NT2/D1 (cell line): ENCODE measurements around the gene EDAR.

ENCODE experiments used
- DNase-seq: peaks from one replicate; pipeline ENCODE4 v3.0.0-alpha.2; 2011; ENCODE audit warnings: low read depth, low spot score
- H3K27me3 ChIP-seq: 2 replicates; pipeline ENCODE4 v1.6.0; 2011; ENCODE audit warnings: mild to moderate bottlenecking; ENCODE audit not compliant: insufficient read length, insufficient read depth
- H3K36me3 ChIP-seq: 2 replicates; pipeline ENCODE4 v1.6.1; 2011; ENCODE audit warnings: mild to moderate bottlenecking, low read length, mixed read lengths; ENCODE audit not compliant: insufficient read depth, insufficient read length
- H3K4me1 ChIP-seq: 2 replicates; pipeline ENCODE4 v1.5.1; 2011; ENCODE audit not compliant: insufficient read depth, insufficient read length
- H3K4me3 ChIP-seq: 2 replicates; pipeline ENCODE4 v1.5.1; 2011; ENCODE audit warnings: low read depth; ENCODE audit not compliant: insufficient read length
- H3K9ac ChIP-seq: 2 replicates; pipeline ENCODE4 v1.6.0; 2011; ENCODE audit warnings: low read depth; ENCODE audit not compliant: insufficient read length
- H3K9me3 ChIP-seq: 2 replicates; pipeline ENCODE4 v1.5.1; 2011; ENCODE audit warnings: mild to moderate bottlenecking, low read length; ENCODE audit not compliant: insufficient read depth
- SUZ12 ChIP-seq: IDR thresholded peaks from 2 replicates; pipeline ENCODE4 v1.6.1; 2011; ENCODE audit not compliant: insufficient read length, insufficient read depth; ENCODE audit errors: extremely low read depth
- YY1 ChIP-seq: IDR thresholded peaks from 2 replicates; pipeline ENCODE4 v1.6.1; 2011; ENCODE audit not compliant: insufficient read length, insufficient read depth
- ZNF274 ChIP-seq: IDR thresholded peaks from 2 replicates; pipeline ENCODE4 v1.6.1; 2011; ENCODE audit warnings: mild to moderate bottlenecking, low read depth, low read length

The EDAR gene

DNA sequence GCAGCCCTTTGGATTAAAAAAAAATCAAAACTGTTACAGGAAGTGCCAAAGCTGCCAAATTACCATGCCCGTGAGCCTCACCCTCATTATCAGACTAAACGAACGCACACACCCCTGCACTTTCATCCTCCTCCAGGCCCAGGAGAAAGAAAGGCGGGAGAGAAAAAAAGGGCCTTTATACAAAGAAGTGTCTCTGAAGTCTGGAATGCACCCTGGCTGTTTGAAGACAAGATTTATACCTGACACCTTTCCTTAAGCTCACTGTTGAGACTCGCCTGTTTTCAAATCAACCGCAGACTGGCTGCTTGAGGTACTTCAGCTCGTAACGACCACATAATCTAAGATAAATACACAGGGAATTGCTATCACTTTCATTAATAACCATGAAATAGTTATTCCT is 31.0 kb downstream of the EDAR start:
- Histone ChIP-seq H3K9me3 (no peaks in the 10 kb centered on the region), H3K4me1 (no peaks in the 10 kb centered on the region), H3K27me3 (no peaks in the 10 kb centered on the region), H3K4me3 (no peak overlapping the region), H3K36me3 (no peaks in the 10 kb centered on the region), H3K9ac (peak overlapping the region; percentile 6)
- DNase-seq: no peak
- TF ChIP-seq YY1: no peak
- TF ChIP-seq ZNF274: no peak
- no peak for TF ChIP-seq SUZ12

DNA sequence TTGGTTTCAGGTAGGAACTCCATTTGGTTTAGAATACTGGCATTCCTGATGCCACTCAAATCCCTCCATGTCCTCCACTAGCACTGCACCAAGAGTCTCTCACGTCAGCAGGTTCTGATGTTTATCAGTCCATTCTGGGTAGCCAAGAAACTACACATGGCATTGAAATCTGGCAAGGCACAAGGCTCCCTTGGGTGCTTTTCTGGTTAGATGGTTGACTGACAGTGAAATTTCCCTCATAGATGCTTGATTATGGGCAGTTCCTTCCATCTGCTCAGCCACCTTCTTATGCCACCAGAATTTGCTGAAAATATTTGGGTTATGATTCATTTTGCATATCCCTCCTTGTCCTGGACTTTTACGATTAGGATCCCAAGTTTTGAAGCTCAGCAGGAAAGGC is 32.6 kb downstream of the EDAR start:
- H3K9me3 ChIP-seq: no peaks in the 10 kb centered on the region
- no peaks in the 10 kb centered on the region for H3K36me3 ChIP-seq
- TF ChIP-seq YY1 (no peak), SUZ12 (no peak), ZNF274 (no peak)
- H3K27me3 ChIP-seq: no peaks in the 10 kb centered on the region
- no peak for DNase-seq
- no peak overlapping the region for H3K9ac ChIP-seq
- no peaks in the 10 kb centered on the region for H3K4me1 ChIP-seq
- no peak overlapping the region for H3K4me3 ChIP-seq

DNA sequence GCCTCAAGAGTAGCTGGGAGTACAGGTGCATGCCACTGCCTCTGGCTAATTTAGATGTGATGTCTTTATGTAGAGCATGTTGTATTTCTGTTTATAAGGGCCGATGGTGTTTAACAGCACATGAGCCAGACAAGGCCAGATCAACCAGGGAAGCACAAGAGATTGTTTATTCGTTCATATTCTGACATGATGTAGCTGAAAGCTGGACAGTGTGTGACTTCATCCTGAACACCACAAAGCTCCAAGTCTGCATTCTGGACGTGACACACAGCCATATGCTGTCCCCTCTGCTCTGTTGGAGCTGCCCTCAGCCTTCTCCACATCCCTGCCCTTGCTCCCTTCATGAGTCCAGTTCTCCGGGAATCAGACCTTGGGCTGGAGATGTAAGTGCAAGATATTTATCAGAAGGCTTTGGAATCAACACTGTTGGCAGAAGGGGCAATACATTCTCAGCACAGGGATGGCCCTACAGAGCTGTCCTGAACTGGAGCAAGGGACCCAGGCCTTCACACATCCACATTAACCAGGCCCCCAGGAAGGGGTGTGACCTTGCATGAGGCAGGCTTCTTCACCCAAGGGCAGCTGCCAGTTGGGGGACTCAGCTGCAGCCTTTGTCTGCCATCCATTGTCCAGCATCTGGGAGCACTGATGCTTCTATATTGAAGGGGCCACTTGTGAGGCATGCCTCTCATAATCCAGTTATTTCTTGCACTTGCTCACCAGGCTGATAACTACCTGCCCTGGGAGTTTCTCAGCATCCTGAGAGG is 38.5 kb downstream of the EDAR start:
- DNase-seq: no peak
- no peak overlapping the region for H3K4me3 ChIP-seq
- H3K36me3 ChIP-seq: no peaks in the 10 kb centered on the region
- no peak overlapping the region for H3K9ac ChIP-seq
- H3K27me3 ChIP-seq: no peaks in the 10 kb centered on the region
- TF ChIP-seq SUZ12 (no peak), ZNF274 (no peak)
- no peaks in the 10 kb centered on the region for H3K4me1 ChIP-seq
- peaks cover 31% of the 10 kb centered on the region; the same call in 1 of the 2 replicates for H3K9me3 ChIP-seq

DNA sequence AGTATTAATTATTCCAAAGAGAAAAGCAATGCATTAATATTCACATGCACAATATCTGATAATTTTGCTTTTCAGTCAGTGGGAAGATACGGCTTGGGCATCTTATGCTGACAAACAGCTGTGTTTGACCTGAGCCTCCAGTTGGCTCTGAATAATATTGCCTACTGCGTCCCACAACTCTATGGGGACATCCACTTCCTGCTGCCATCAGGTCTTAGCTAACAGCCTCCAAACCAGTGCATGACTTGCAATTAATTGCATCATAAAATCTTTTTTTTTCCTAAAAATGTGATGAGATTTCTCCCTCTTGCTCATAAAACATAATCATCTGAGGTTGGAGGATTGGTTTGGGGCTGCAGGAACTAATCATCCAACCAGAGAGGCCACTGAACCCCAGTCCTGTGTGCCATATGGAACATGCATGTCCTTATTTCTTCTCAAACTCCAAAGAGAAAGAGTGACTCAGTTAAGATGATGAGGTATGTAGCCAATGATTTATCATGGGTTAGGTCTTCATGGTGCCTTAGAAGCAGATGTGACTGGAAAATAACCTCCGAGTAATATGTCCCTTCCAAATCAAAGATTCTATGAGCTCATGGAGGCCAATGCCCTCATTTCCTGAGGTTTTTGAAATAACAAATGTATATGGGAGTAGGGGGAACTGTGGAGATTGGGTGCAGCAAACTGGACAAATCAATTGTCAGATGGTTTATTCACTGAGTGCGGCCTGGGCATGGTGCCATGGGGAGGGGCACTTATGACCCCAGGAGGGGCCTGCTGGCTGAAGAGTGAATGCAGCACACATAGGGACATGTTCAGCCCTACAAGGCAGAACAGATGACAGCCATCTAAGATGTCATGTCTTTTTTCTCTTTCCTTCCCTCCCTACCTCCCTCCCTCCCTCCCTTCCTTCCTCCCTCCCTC is 39.4 kb downstream of the EDAR start:
- Histone ChIP-seq H3K9ac (no peak overlapping the region), H3K9me3 (peaks cover 32% of the 10 kb centered on the region; the same call in 1 of the 2 replicates), H3K36me3 (no peaks in the 10 kb centered on the region), H3K27me3 (no peaks in the 10 kb centered on the region), H3K4me3 (no peak overlapping the region), H3K4me1 (no peaks in the 10 kb centered on the region)
- DNase-seq: no peak
- TF ChIP-seq ZNF274 (no peak), YY1 (no peak), SUZ12 (no peak)

DNA sequence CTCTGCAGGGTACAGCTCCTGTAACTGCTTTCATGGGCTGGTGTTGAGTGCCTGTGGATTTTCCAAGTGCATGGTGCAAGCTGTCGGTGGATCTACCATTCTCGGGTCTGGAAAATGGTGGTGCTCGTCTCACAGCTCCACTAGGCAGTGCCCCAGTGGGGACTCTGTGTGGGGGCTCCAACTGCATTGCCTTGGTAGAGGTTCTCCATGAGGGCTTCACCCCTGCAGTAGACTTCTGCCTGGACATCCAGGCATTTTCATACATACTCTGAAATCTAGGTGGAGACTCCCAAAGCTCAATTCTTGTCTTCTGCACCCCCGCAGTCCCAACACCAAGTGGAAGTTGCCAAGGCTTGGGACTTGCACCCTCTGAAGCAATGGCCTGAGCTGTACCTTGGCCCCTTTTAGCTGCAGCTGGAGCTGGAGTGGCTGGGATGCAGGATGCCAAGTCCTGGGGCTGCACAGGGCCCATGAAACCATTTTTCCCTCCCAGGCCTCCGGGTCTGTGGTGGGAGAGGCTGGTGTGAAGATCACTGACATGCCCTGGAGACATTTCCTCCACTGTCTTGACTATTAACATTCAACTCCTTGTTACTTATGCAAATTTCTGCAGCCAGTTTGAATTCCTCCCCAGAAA is 41.6 kb downstream of the EDAR start:
- TF ChIP-seq SUZ12: no peak
- TF ChIP-seq ZNF274: no peak
- TF ChIP-seq YY1: no peak
- no peak for DNase-seq
- Histone ChIP-seq H3K4me1 (peaks cover 4% of the 10 kb centered on the region), H3K36me3 (no peaks in the 10 kb centered on the region), H3K9ac (no peak overlapping the region), H3K9me3 (peaks cover 32% of the 10 kb centered on the region; the same call in 1 of the 2 replicates), H3K4me3 (no peak overlapping the region), H3K27me3 (no peaks in the 10 kb centered on the region)

DNA sequence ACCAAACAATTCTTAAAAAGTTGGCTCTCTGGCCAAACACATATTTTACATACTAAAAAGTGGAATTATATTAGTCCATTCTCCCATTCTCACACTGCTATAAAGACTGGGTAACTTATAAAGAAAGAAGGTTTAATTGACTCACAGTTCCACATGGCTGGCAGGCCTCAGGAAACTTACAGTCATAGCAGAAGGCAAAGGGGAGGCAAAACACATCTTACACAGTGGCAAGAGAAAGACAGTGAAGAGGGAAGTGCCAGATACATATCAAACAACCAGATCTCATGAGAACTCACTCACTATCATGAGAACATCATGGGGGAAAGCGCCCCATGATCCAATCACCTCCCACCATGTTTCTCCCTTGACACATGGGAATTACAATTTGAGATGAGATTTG is 42.6 kb downstream of the EDAR start:
- Histone ChIP-seq H3K9me3 (peaks cover 32% of the 10 kb centered on the region; the same call in 1 of the 2 replicates), H3K4me1 (peaks cover 4% of the 10 kb centered on the region), H3K4me3 (no peak overlapping the region), H3K27me3 (no peaks in the 10 kb centered on the region), H3K9ac (no peak overlapping the region), H3K36me3 (no peaks in the 10 kb centered on the region)
- TF ChIP-seq YY1 (no peak), ZNF274 (no peak), SUZ12 (no peak)
- no peak for DNase-seq

DNA sequence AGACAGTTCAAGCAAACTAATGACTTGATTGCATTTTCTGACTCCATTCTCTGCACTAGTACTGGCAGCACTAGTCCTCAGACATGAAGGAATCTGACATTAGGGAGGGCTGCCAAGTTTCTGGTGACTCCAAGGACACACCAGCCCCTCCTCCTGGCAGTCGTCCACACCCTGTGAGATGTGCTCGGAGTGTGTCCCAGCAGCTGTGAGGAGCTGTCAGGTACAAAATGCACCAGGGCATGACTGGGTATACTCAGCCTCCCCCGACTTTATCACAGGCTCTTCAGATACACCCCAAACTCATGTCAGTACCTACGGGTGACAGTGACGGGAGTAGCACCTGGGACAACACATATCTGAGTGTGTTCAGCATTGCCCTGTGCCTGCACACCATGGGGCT is 43.1 kb downstream of the EDAR start:
- H3K27me3 ChIP-seq: no peaks in the 10 kb centered on the region
- no peak overlapping the region for H3K4me3 ChIP-seq
- H3K9me3 ChIP-seq: peaks cover 32% of the 10 kb centered on the region; the same call in 1 of the 2 replicates
- peaks cover 4% of the 10 kb centered on the region for H3K4me1 ChIP-seq
- no peak for TF ChIP-seq YY1
- no peaks in the 10 kb centered on the region for H3K36me3 ChIP-seq
- DNase-seq: no peak
- H3K9ac ChIP-seq: no peak overlapping the region
